Subcutaneous preadipocyte (primary cell): ENCODE measurements around the gene STRA6. TPM values are rescaled to one million over a fixed set of nuclear protein-coding genes. Genes with fewer than 3 reads are reported as not detected.

Source experiments
- small RNA-seq: library from RNA; depleted of rRNA; stranded (forward); fragments of <200 nt; gene quantifications from one replicate; pipeline ENCODE3, GENCODE V24; 2012
- total RNA-seq: library from RNA; depleted of rRNA; stranded (reverse); fragments of >200 nt; gene quantifications from 2 replicates; pipeline ENCODE4 v1.2.3, GENCODE V29; 2012

STRA6 gene, protein sequence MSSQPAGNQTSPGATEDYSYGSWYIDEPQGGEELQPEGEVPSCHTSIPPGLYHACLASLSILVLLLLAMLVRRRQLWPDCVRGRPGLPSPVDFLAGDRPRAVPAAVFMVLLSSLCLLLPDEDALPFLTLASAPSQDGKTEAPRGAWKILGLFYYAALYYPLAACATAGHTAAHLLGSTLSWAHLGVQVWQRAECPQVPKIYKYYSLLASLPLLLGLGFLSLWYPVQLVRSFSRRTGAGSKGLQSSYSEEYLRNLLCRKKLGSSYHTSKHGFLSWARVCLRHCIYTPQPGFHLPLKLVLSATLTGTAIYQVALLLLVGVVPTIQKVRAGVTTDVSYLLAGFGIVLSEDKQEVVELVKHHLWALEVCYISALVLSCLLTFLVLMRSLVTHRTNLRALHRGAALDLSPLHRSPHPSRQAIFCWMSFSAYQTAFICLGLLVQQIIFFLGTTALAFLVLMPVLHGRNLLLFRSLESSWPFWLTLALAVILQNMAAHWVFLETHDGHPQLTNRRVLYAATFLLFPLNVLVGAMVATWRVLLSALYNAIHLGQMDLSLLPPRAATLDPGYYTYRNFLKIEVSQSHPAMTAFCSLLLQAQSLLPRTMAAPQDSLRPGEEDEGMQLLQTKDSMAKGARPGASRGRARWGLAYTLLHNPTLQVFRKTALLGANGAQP
- total RNA-seq, result not detected in 2 replicates

DNA sequence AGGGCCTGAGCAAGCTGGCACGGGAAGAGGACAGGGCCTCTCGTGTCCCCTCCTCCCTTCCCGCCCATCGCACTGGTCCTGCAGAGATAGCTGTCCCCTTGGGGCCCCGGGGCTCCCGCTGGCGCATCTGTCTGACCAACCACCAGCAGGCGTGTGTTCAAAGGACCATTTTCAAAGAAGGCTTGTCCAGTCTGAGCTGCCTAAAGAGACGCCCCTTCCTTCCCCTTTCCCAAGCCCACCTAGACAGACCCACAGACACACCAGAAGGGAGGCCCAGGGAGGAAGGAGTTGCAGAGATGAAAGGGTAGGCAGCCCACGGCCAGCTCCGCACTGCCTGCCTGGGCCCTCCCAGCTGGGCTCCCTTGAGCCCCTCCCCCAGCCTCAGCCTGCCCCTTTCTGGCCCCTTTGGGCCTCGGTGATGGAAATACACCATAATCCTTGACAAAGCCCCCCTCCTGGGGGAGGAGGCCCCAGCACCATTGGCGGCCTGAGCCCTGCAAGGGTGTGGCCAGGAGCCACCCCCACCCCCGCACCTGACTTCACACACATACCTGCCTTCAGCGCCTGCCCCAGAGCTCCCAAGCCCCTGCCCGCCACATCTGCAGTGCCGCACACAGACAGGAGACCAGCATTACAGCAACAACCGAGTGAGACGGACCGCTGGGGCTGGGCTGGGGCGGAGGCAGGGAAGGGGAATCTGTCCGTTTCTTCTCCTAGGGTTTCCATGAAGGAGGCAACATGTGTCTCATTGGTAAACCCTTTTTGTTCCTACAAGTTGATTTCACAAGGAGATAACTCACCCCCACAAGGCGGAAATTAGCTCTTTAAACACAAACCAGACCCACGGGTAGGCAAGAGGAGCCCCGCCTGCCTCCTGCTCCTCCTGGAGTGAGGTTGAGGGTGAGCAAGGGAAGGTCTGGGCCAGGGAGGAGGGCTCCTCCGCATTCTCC is at the start of gene STRA6:
Gene STRA6, minus strand, starts transcription at position 336 of the 950 bp plus-strand sequence. CDS start 520 bp downstream, outside the sequence.

DNA sequence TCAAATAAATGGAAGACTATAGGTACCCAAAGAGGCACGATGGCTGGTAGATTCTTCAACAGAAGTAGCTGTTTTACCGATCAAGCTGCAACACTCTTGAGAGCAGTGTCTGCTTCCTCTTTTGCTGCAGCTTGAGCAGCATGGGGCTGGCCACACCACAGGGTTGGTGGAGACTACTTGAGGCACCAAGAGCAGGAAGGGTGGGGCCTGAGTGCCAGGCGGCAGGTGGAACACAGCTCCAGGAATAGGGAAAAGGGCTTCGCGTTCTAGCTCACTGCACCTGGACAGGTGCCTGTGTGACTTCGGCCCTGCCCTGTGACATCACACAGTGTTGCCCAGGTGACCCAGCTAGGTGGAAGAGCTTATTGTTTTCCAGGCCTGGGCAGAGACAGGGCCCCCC is 33.4 kb upstream of the STRA6 start, which contains the start of gene CCDC33:
Gene CCDC33, plus strand, starts transcription at position 365 of the 400 bp plus-strand sequence. CDS start 394 bp downstream, outside the sequence.

DNA sequence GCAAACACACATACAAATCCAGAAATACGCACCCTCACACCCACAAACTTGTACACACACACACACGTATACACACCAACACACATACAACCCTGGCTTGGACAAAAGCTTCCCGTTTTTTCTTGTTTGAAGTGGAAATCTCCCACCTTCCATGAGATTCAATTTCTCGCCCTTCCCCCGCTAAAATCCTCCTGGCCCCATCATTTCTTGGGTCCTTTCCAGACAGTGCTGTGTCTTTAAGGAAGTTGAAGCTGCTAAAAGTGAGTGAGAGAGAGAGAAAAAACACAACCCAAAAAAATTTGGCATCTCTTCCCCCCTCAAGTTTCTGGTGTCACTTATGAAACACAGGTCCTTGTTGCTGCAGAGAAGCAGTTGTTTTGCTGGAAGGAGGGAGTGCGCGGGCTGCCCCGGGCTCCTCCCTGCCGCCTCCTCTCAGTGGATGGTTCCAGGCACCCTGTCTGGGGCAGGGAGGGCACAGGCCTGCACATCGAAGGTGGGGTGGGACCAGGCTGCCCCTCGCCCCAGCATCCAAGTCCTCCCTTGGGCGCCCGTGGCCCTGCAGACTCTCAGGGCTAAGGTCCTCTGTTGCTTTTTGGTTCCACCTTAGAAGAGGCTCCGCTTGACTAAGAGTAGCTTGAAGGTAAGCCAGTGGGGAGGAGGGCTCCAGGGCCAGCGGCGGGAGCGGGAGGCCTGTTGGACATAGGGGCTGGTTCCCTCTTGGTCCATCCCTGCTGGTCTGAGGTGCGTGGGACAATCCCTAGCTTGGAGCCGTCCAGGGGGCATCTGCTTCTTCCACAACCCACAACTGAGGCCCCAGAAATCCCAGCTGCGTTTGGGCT is 29.0 kb downstream of the STRA6 start, which contains the start of gene ISLR:
Gene ISLR, plus strand, starts transcription at position 331 of the 839 bp plus-strand sequence. CDS start 1,149 bp downstream, outside the sequence.

DNA sequence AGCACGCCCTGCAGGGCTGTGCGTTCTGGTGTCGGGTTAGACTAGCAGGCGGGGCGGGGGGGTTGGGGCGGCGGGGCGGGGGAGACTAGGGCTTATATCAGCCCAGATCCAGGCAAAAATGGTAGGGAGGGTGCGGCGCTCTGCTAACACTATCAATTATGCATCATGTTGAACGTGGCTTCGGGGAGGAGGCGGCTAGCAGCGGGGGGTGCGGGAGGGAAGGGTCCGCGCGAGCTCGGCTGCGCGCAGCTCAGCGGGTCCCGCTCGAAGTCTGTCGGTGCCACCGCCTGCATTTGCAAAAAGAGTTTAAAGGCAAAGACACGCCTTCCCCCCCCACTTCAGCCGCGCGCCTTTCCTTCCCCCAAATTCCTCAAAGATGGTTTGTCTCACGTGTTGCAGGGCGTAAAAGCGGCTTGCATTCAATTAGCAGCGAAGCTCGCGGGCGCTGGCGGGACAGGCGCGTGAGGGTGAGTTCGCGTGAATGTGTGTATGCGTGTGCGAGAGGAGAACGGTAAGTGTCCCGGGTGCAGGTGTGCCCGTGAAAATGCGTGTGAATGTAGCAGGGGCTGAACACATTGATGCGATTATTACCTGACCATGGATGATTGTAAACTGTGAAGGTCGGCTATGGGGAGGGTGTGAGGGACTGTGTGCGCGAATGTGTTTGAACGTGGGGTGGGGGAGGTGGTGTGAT is 72.3 kb downstream of the STRA6 start, which contains the start of gene ISLR2:
Gene ISLR2, plus strand, starts transcription at position 432 of the 694 bp plus-strand sequence. CDS start 2,169 bp downstream, outside the sequence.

Small RNAs within 50 kb of the gene (small RNA-seq; reads per million reads assigned to genes)
- gene RF00017, result not detected

Other genes starting within 250 kb of the STRA6 start
- gene STOML1, start 210.5 kb downstream of the STRA6 start, total RNA-seq, result 12.9 and 17.2 TPM in 2 replicates
- gene PML, start 208.1 kb downstream of the STRA6 start, total RNA-seq, result 42.3 and 46.3 TPM in 2 replicates
- not detected in 2 replicates for gene GOLGA6A, start 120.2 kb downstream of the STRA6 start, total RNA-seq
- not detected in 2 replicates for gene ISLR2, start 72.2 kb downstream of the STRA6 start, total RNA-seq
- 2.5 and 18.7 TPM in 2 replicates for gene ISLR, start 29.1 kb downstream of the STRA6 start, total RNA-seq
- gene CCDC33, start 33.5 kb upstream of the STRA6 start, total RNA-seq, result not detected in 2 replicates
- 0.78 and 1.8 TPM in 2 replicates for gene CYP11A1, start 164.9 kb upstream of the STRA6 start, total RNA-seq
- 10.3 and 83.3 TPM in 2 replicates for gene SEMA7A, start 231.2 kb upstream of the STRA6 start, total RNA-seq